Epithelial cell of esophagus (primary cell): ENCODE measurements around the gene INPP5A.
A peak's percentile ranks its signal among the peaks of the same experiment; 100 is the strongest.

Experiments used
- DNase-seq: peaks from one replicate; pipeline ENCODE4 v3.0.0; 2010; ENCODE audit warnings: low read depth
- H3K4me3 ChIP-seq: 2 replicates; pipeline ENCODE4 v1.5.1; 2011; ENCODE audit warnings: mild to moderate bottlenecking, low read length, control low read depth
- TF ChIP-seq, protein P1 (sequence below): IDR thresholded peaks from 2 replicates; pipeline ENCODE4 v1.5.1; 2011; ENCODE audit warnings: low read depth, mild to moderate bottlenecking, low read length, control low read depth, inconsistent platforms; ENCODE audit not compliant: insufficient read depth; ENCODE audit errors: missing control alignments

The INPP5A gene

GRCh38 chr10:132564249-132564605, 26.6 kb downstream of the INPP5A start:
- no peak for DNase-seq
- no peak overlapping the region for H3K4me3 ChIP-seq
- TF ChIP-seq, protein P1, sequence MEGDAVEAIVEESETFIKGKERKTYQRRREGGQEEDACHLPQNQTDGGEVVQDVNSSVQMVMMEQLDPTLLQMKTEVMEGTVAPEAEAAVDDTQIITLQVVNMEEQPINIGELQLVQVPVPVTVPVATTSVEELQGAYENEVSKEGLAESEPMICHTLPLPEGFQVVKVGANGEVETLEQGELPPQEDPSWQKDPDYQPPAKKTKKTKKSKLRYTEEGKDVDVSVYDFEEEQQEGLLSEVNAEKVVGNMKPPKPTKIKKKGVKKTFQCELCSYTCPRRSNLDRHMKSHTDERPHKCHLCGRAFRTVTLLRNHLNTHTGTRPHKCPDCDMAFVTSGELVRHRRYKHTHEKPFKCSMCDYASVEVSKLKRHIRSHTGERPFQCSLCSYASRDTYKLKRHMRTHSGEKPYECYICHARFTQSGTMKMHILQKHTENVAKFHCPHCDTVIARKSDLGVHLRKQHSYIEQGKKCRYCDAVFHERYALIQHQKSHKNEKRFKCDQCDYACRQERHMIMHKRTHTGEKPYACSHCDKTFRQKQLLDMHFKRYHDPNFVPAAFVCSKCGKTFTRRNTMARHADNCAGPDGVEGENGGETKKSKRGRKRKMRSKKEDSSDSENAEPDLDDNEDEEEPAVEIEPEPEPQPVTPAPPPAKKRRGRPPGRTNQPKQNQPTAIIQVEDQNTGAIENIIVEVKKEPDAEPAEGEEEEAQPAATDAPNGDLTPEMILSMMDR: no peak

GRCh38 chr10:132564690-132565089, 27.1 kb downstream of the INPP5A start:
- no peak overlapping the region for H3K4me3 ChIP-seq

GRCh38 chr10:132565516-132566209, 28.1 kb downstream of the INPP5A start:
- TF ChIP-seq, protein P1: no peak
- no peak overlapping the region for H3K4me3 ChIP-seq

More at GRCh38 chr10:132564690-132565089, 27.1 kb downstream of the INPP5A start:
- DNase-seq: no peak
- TF ChIP-seq, protein P1: no peak

DNA sequence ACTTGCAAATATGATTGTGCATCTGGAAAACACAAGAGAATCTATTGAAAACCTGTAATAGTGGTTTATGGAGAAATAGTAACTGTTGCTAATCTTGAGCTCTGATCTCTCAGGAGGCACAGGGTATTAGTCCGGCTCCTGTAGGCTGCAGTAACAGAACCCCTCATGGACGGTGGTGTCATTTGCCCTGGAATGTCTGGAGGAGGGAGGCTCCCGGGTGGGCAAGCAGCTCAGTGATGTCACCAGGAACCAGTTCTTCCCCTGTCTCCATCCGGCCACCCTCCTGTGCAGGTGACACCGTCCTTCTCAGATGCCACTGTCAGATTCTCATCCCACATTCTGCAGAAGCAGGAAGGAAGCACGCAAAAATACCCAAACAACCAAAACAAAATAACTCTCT, 29.3 kb downstream of the INPP5A start:
- H3K4me3 ChIP-seq: no peak overlapping the region
- DNase-seq: no peak
- TF ChIP-seq, protein P1: no peak

More at GRCh38 chr10:132565516-132566209, 28.1 kb downstream of the INPP5A start:
- DNase-seq: peak; percentile 32

DNA sequence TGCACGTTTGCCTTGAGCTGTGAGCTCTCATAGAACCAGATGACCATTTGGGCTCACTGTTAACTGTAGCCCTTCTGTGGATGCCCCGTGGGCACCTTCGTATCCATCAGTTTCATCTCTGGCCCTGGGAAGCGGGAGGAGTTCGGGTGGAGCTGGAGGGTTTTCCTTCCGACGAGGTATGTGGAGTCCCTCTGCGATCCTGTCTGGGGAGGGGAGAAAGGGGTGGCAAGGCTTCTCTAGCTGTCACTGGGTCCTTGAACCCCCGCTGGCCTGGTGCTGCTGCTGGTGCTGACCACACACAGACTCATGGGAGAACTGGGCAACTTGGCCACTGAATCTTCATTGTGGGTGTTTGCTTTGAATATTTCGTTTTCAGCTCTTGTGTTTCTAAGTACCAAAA, 32.7 kb downstream of the INPP5A start:
- TF ChIP-seq, protein P1: no peak
- DNase-seq: no peak
- H3K4me3 ChIP-seq: no peak overlapping the region

GRCh38 chr10:132570771-132571649, 33.4 kb downstream of the INPP5A start:
- TF ChIP-seq, protein P1: no peak

More at GRCh38 chr10:132570771-132571649, 33.4 kb downstream of the INPP5A start:
- H3K4me3 ChIP-seq: peak overlapping the region; percentile 9
- DNase-seq: peak; percentile 85
